Natural killer cell (primary cell): ENCODE data around the gene RPN2. TPM values are rescaled to one million over a fixed set of nuclear protein-coding genes. Genes with fewer than 3 reads are reported as not detected.

Experiments
- ATAC-seq, 3 donors: fragments of 150-1000 bp in 2 of 3; fragments of 200-7000 bp in 1 of 3; cut with Tn5 transposase; 1 replicate in 1 of 3; 2 replicates in 2 of 3; pipeline ENCODE4 v1.10.0; 2021; ENCODE audit warnings: mild to moderate bottlenecking in 2 of 3, moderate library complexity in 2 of 3
- DNase-seq, 2 donors: peaks; one replicate each; pipeline versions ENCODE4 v3.0.0 to v3.0.0-alpha.2; 2013 to 2021; ENCODE audit warnings: mixed read lengths in 1 of 2
- H3K27ac ChIP-seq: one replicate; pipeline ENCODE4 v1.5.1; 2013; ENCODE audit warnings: mild to moderate bottlenecking, low read length
- H3K27me3 ChIP-seq: one replicate; pipeline ENCODE4 v1.6.1; 2013; ENCODE audit warnings: low read length; ENCODE audit not compliant: control insufficient read depth, insufficient read depth
- H3K36me3 ChIP-seq: one replicate; pipeline ENCODE4 v1.6.1; 2013; ENCODE audit warnings: low read length; ENCODE audit not compliant: control insufficient read depth, insufficient read depth
- H3K4me1 ChIP-seq: one replicate; pipeline ENCODE4 v1.6.1; 2013; ENCODE audit warnings: low read length; ENCODE audit not compliant: control insufficient read depth, insufficient read depth
- H3K4me3 ChIP-seq: one replicate; pipeline ENCODE4 v1.5.1; 2013; ENCODE audit warnings: low read length
- H3K9me3 ChIP-seq: one replicate; pipeline ENCODE4 v1.6.1; 2013; ENCODE audit warnings: low read length; ENCODE audit not compliant: control insufficient read depth, insufficient read depth
- H3K27ac Mint-ChIP-seq, 2 donors: one replicate each; pipeline ENCODE4 v1.8.0; 2022; ENCODE audit warnings: mild to moderate bottlenecking in 2 of 2, mixed read lengths in 2 of 2, moderate library complexity in 1 of 2
- H3K27me3 Mint-ChIP-seq, 2 donors: one replicate each; pipeline ENCODE4 v1.8.0; 2022; ENCODE audit warnings: low read depth in 2 of 2, mixed read lengths in 2 of 2
- H3K36me3 Mint-ChIP-seq: one replicate; pipeline ENCODE4 v1.8.0; 2022; ENCODE audit warnings: mixed read lengths
- H3K4me1 Mint-ChIP-seq, 2 donors: one replicate each; pipeline ENCODE4 v1.8.0; 2022; ENCODE audit warnings: mixed read lengths in 2 of 2
- H3K4me3 Mint-ChIP-seq: one replicate; pipeline ENCODE4 v1.8.0; 2022; ENCODE audit warnings: mild to moderate bottlenecking, moderate library complexity, mixed read lengths
- H3K9me3 Mint-ChIP-seq, 2 donors: one replicate each; pipeline ENCODE4 v1.8.0; 2022; ENCODE audit warnings: mixed read lengths in 2 of 2
- CTCF ChIP-seq: fragments of 200-600 bp; IDR thresholded peaks from one replicate; pipeline ENCODE4 v1.8.0; 2022; ENCODE audit warnings: antibody characterized with exemption
- WGBS: methylation state at CpG from one replicate; pipeline ENCODE4 v1.1.7; 2013; ENCODE audit warnings: missing lambda C conversion rate; ENCODE audit not compliant: insufficient coverage; 5-methylcytosine and 5-hydroxymethylcytosine counted together
- intact Hi-C: fragments of 100-400 bp; cut with micrococcal nuclease; formaldehyde crosslinking; loops from one replicate; pipeline ENCODE4 v1.14.2; 2022
- total RNA-seq, 4 donors: library from RNA; stranded (reverse); fragments of 120-200 nt in 1 of 4; gene quantifications; one replicate each; pipeline versions ENCODE4 v1.2.3 to v1.2.4, GENCODE V29; 2013 to 2022

Gene RPN2
- total RNA-seq, 3 donors from 2014 or later (not counting 1 experiment from before 2014, with no cell fraction given), result 124 to 136 (median 125) TPM

- no peak for ATAC-seq
- WGBS, result 93% methylated on average over 9 of the region's 9 CpGs
- H3K27me3 ChIP-seq, result no peaks in the 10 kb centered on the region
These were observed 82.6 kb downstream of the RPN2 start, which contains the start of gene GHRH for GRCh38 chr20:37261714-37262113. TSS of gene GHRH (minus strand) at chr20:37261814. CDS start at chr20:37256889, 4,925 bp downstream.

GRCh38 chr20:37262505-37262904 lies 83.4 kb downstream of the RPN2 start:
- WGBS, result 95% methylated on average over 7 of the region's 8 CpGs
- DNase-seq, result no peak
- intact Hi-C loops, result no loop called here
- Histone ChIP-seq H3K27me3 (no peaks in the 10 kb centered on the region), H3K9me3 (no peaks in the 10 kb centered on the region), H3K27ac (no peak overlapping the region), H3K36me3 (no peaks in the 10 kb centered on the region), H3K4me1 (peaks cover 4% of the 10 kb centered on the region), H3K4me3 (no peak overlapping the region)
- H3K27me3 Mint-ChIP-seq, result peaks cover 8 to 10% of the 10 kb centered on the region in 2 donors
- ATAC-seq, result no peak
- H3K9me3 Mint-ChIP-seq, result no peaks in the 10 kb centered on the region
- no peak overlapping the region for H3K4me3 Mint-ChIP-seq
- no peak overlapping the region for H3K27ac Mint-ChIP-seq
- no peaks in the 10 kb centered on the region for H3K36me3 Mint-ChIP-seq
- TF ChIP-seq CTCF, result no peak
- no peaks in the 10 kb centered on the region for H3K4me1 Mint-ChIP-seq

More at GRCh38 chr20:37261714-37262113, 82.6 kb downstream of the RPN2 start, which contains the start of gene GHRH:
- no peak within 1 kb of the TSS for H3K27ac ChIP-seq
- no peaks in the 10 kb centered on the region for H3K9me3 ChIP-seq
- peaks cover 8 to 10% of the 10 kb centered on the region in 2 donors for H3K27me3 Mint-ChIP-seq
- no peaks in the 10 kb centered on the region for H3K4me1 Mint-ChIP-seq
- no peak for TF ChIP-seq CTCF
- H3K27ac Mint-ChIP-seq, result no peak within 1 kb of the TSS
- intact Hi-C loops, result no loop called here
- no peak for DNase-seq
- no peaks in the 10 kb centered on the region for H3K9me3 Mint-ChIP-seq
- no peak within 1 kb of the TSS for H3K4me3 ChIP-seq
- no peak within 1 kb of the TSS for H3K4me3 Mint-ChIP-seq
- no peaks in the 10 kb centered on the region for H3K36me3 Mint-ChIP-seq
- H3K4me1 ChIP-seq, result peaks cover 4% of the 10 kb centered on the region
- no peaks in the 10 kb centered on the region for H3K36me3 ChIP-seq

DNA sequence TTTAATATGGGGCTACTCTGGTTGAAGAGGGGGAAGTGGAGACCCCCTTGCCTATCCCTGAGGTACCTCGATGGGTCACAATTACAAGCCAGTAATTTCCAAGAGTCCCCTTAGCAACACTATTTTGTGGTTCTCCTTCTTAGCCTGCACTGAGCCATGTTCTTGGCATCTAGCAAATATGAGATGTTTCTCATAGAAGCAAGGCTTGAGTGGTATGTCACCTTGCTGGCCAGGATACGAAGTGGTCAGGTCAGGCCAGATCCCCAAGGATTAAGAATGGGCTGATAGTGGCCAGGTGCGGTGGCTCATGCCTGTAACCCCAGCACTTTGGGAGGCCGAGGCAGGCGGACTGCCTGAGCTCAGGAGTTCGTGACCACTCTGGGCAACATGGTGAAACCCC lies 84.6 kb downstream of the RPN2 start:
- peaks cover 6 to 10% of the 10 kb centered on the region in 2 donors for H3K27me3 Mint-ChIP-seq
- TF ChIP-seq CTCF, result no peak
- intact Hi-C loops, result no loop called here
- Histone ChIP-seq H3K9me3 (no peaks in the 10 kb centered on the region), H3K4me1 (peaks cover 4% of the 10 kb centered on the region), H3K27me3 (no peaks in the 10 kb centered on the region), H3K27ac (no peak overlapping the region), H3K36me3 (no peaks in the 10 kb centered on the region), H3K4me3 (no peak overlapping the region)
- no peak overlapping the region for H3K4me3 Mint-ChIP-seq
- no peaks in the 10 kb centered on the region for H3K36me3 Mint-ChIP-seq
- 83% methylated on average over 6 of the region's 6 CpGs for WGBS
- H3K27ac Mint-ChIP-seq, result no peak overlapping the region
- no peak for ATAC-seq
- DNase-seq, result no peak
- H3K4me1 Mint-ChIP-seq, result no peaks in the 10 kb centered on the region
- H3K9me3 Mint-ChIP-seq, result no peaks in the 10 kb centered on the region

DNA sequence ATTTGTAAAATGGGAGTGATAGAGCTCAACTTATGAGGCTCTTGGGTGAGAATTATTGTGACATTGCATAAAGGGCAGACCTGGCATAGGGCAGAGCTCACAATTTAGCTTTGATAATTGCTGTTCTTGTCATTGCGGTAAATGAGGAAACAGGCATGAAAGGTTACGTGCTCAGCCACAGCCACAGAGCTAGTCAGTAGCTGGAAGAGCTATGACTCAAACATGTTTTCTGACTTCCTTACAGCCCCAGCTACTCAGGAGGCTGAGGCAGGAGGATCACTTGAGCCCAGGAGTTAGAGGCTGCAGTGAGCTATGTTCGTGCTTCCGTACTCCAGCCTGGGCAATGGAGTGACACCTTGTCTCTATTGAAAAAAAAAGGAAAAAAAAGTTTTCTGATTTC lies 86.0 kb downstream of the RPN2 start:
- intact Hi-C loops, result no loop called here
- Mint-ChIP-seq H3K9me3 (no peaks in the 10 kb centered on the region), H3K4me3 (no peak overlapping the region), H3K4me1 (no peaks in the 10 kb centered on the region), H3K27ac (no peak overlapping the region), H3K36me3 (no peaks in the 10 kb centered on the region), H3K27me3 (no peaks in the 10 kb centered on the region)
- Histone ChIP-seq H3K9me3 (no peaks in the 10 kb centered on the region), H3K4me1 (peaks cover 9% of the 10 kb centered on the region), H3K4me3 (no peak overlapping the region), H3K36me3 (no peaks in the 10 kb centered on the region), H3K27ac (no peak overlapping the region), H3K27me3 (no peaks in the 10 kb centered on the region)
- ATAC-seq (peak in 2 of 3 donors; percentile 12 to 58), DNase-seq (no peak)
- no peak for TF ChIP-seq CTCF
- WGBS, result 72% methylated on average over 4 of the region's 4 CpGs
